Type B pancreatic cell (in vitro differentiated cells): Measurements from ENCODE around the gene HS2ST1. TPM values are rescaled to one million over a fixed set of nuclear protein-coding genes. Genes with fewer than 3 reads are reported as not detected.
"Not testable (repeated sequence)": the region's sequence is repeated elsewhere in the genome, so short reads cannot be mapped to it uniquely, and the experiment has no call there.

ENCODE experiments used
- DNase-seq: peaks from one replicate; pipeline ENCODE4 v3.0.0; 2021; ENCODE audit warnings: mixed read lengths; ENCODE audit not compliant: unreplicated experiment; ENCODE audit errors: extremely low spot score
- H3K27ac Mint-ChIP-seq: 2 replicates; pipeline ENCODE4 v1.8.0; 2021; ENCODE audit warnings: mild to moderate bottlenecking, mixed read lengths
- H3K27me3 Mint-ChIP-seq: 2 replicates; pipeline ENCODE4 v1.8.0; 2021; ENCODE audit warnings: mixed read lengths
- H3K36me3 Mint-ChIP-seq: 2 replicates; pipeline ENCODE4 v1.8.0; 2021; ENCODE audit warnings: mixed read lengths
- H3K4me1 Mint-ChIP-seq: one replicate; pipeline ENCODE4 v1.8.0; 2021; ENCODE audit warnings: mixed read lengths; ENCODE audit not compliant: unreplicated experiment
- H3K4me3 Mint-ChIP-seq: 2 replicates; pipeline ENCODE4 v1.8.0; 2021; ENCODE audit warnings: mild to moderate bottlenecking, mixed read lengths
- H3K9me3 Mint-ChIP-seq: 2 replicates; pipeline ENCODE4 v1.8.0; 2021; ENCODE audit warnings: mixed read lengths
- total RNA-seq: library from RNA; stranded (reverse); gene quantifications from 2 replicates; pipeline ENCODE4 v1.2.1, GENCODE V29; 2021; ENCODE audit warnings: low replicate concordance
- TF ChIP-seq, protein P1 (sequence below): fragments of 200-600 bp; sonication (generic); conservative IDR thresholded peaks from 2 replicates; pipeline ENCODE4 v1.5.0; 2021; ENCODE audit warnings: antibody characterized with exemption, mild to moderate bottlenecking

Gene HS2ST1
- total RNA-seq, 1 donor from 2014 or later, result 40.3 TPM

DNA sequence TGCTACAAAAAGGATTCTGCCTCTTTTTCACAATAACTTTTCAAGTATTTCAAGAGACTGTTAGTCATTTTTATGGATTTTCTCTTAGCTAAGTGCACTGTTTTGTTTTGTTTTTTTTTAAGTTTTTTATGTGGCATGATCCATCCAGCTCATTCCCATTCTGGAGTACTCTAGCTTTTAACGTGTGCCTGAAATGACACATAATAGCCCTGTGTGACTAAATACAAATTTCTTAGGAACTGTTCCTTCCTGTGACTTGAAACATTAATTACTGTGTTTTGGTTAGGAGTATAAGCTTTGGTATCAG lies 143.9 kb downstream of the HS2ST1 start:
- TF ChIP-seq, protein P1, sequence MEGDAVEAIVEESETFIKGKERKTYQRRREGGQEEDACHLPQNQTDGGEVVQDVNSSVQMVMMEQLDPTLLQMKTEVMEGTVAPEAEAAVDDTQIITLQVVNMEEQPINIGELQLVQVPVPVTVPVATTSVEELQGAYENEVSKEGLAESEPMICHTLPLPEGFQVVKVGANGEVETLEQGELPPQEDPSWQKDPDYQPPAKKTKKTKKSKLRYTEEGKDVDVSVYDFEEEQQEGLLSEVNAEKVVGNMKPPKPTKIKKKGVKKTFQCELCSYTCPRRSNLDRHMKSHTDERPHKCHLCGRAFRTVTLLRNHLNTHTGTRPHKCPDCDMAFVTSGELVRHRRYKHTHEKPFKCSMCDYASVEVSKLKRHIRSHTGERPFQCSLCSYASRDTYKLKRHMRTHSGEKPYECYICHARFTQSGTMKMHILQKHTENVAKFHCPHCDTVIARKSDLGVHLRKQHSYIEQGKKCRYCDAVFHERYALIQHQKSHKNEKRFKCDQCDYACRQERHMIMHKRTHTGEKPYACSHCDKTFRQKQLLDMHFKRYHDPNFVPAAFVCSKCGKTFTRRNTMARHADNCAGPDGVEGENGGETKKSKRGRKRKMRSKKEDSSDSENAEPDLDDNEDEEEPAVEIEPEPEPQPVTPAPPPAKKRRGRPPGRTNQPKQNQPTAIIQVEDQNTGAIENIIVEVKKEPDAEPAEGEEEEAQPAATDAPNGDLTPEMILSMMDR, result no peak
- H3K9me3 Mint-ChIP-seq, result peaks cover under 1% of the 10 kb centered on the region
- H3K4me1 Mint-ChIP-seq, result peaks cover 8% of the 10 kb centered on the region
- no peak overlapping the region for H3K27ac Mint-ChIP-seq
- DNase-seq, result no peak
- no peaks in the 10 kb centered on the region for H3K27me3 Mint-ChIP-seq
- no peaks in the 10 kb centered on the region for H3K36me3 Mint-ChIP-seq
- H3K4me3 Mint-ChIP-seq, result no peak overlapping the region

DNA sequence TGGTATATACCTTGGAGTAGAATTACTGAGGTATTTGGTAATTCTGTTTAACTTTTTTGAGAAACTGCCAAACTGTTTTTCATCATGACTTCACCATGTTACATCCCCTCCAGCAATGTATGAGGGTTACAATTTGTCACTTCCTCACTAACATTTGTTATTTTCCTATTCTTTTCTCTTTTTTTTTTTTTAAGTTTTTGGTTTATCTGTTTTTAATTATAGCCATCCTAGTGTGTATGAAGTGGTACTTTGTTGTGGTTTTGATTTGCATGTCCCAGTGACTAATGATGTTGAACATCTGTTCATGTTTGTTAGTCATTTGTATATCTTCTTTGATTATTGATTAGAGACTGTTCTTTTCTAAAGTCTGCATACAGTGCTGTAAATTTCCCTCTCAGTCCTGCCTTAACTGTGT lies 147.3 kb downstream of the HS2ST1 start:
- DNase-seq, result no peak
- Mint-ChIP-seq H3K9me3 (peaks cover 10% of the 10 kb centered on the region), H3K4me3 (no peak overlapping the region), H3K4me1 (peaks cover 8% of the 10 kb centered on the region), H3K27ac (no peak overlapping the region), H3K27me3 (no peaks in the 10 kb centered on the region), H3K36me3 (peaks cover 4% of the 10 kb centered on the region)
- TF ChIP-seq, protein P1, result no peak

DNA sequence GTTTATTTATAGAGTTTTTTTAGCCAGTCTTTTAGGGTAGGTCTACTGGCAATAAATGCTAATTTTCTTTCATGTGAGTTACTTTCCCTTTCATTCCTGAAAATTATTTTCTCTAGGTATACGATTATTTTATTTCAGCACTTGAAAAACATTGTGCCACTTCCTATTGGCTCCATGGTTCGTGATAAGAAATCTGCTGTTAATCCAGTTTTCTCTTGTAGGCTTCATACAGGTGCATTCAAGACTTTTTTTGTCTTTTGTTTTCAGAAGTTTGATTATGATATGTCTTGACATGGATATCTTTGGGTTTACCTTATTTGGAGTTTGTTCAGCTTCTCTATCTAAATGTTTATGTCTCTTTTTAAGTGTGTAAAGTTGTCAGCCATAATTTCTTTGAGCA lies 148.3 kb downstream of the HS2ST1 start:
- H3K27ac Mint-ChIP-seq, result no peak overlapping the region
- H3K9me3 Mint-ChIP-seq, result peaks cover 10% of the 10 kb centered on the region
- peaks cover 5% of the 10 kb centered on the region for H3K36me3 Mint-ChIP-seq
- H3K4me1 Mint-ChIP-seq, result peaks cover 8% of the 10 kb centered on the region
- no peaks in the 10 kb centered on the region for H3K27me3 Mint-ChIP-seq
- DNase-seq, result no peak
- TF ChIP-seq, protein P1, result no peak
- no peak overlapping the region for H3K4me3 Mint-ChIP-seq

DNA sequence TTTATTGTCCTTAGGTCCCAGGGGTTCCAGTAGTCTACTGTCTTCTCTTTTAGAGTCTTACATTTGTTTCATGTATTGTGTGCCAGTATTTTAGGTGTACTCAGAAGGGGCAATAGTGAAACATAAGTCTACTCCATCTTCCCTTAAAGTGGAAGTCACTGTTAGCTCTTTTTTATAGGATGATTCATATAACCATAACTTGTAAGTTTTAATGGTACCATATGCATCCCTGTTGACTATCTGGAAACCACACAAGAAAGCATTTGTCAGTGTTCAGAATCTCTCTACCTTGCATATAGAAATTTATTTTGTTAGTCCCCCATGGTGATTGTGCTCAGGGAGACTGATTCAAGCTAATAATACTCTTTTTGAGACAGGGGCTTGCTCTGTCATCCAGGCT lies 149.9 kb downstream of the HS2ST1 start:
- no peak overlapping the region for H3K4me3 Mint-ChIP-seq
- H3K9me3 Mint-ChIP-seq, result peaks cover 10% of the 10 kb centered on the region
- DNase-seq, result no peak
- TF ChIP-seq, protein P1, result no peak
- H3K27me3 Mint-ChIP-seq, result no peaks in the 10 kb centered on the region
- H3K36me3 Mint-ChIP-seq, result peaks cover 8% of the 10 kb centered on the region
- H3K4me1 Mint-ChIP-seq, result no peaks in the 10 kb centered on the region
- H3K27ac Mint-ChIP-seq, result no peak overlapping the region

DNA sequence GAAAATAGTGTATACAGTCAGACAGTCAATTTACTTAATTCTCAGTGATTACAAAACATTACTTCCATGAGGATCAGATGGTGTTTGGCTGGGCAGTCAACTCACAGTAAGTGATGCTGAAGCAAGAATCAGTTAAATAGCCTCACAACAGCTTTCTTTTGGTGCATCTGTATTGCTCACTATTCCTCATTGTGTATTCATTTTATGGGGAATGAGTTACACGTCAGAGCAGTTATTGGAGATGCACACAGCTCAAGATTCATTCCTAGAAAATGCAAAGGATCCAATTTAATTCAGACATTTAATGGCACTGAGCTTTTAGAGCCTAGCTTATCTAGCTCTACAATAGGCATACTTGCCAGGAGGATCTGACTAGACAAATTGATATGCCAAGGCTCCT lies 150.6 kb downstream of the HS2ST1 start:
- H3K9me3 Mint-ChIP-seq, result peaks cover 10% of the 10 kb centered on the region
- H3K27me3 Mint-ChIP-seq, result no peaks in the 10 kb centered on the region
- H3K36me3 Mint-ChIP-seq, result peaks cover 8% of the 10 kb centered on the region
- no peaks in the 10 kb centered on the region for H3K4me1 Mint-ChIP-seq
- TF ChIP-seq, protein P1, result no peak
- DNase-seq, result no peak
- H3K27ac Mint-ChIP-seq, result no peak overlapping the region
- no peak overlapping the region for H3K4me3 Mint-ChIP-seq

DNA sequence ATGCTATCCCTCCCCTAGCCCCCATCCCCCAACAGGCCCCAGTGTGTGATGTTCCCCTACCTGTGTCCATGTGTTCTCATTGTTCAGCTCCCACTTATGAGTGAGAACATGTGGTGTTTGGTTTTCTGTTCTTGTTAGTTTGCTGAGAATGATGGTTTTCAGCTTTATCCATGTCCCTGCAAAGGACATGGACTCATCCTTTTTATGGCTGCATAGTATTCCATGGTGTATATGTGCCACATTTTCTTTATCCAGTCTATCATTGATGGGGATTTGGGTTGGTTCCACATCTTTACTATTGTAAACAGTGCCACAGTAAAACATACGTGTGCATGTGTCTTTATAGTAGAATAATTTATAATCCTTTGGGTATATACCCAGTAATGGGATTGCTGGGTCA lies 152.3 kb downstream of the HS2ST1 start:
- H3K4me1 Mint-ChIP-seq, H3K27ac Mint-ChIP-seq, H3K27me3 Mint-ChIP-seq, H3K9me3 Mint-ChIP-seq, DNase-seq, H3K36me3 Mint-ChIP-seq, H3K4me3 Mint-ChIP-seq: not testable (repeated sequence)
